SH-SY5Y (cell line): ENCODE results near the gene DNMT3A.

Source experiments
- GATA2 ChIP-seq: IDR thresholded peaks from 2 replicates; pipeline ENCODE4 v1.6.1; 2011; ENCODE audit warnings: mild to moderate bottlenecking, low read depth, low read length
- GATA3 ChIP-seq: IDR thresholded peaks from 2 replicates; pipeline ENCODE4 v1.6.1; 2011; ENCODE audit warnings: low read depth, mild to moderate bottlenecking, low read length, moderate library complexity

- TF ChIP-seq GATA2 (no peak), GATA3 (no peak)
Observed at GRCh38 chr2:25385910-25386309, 44.2 kb upstream of the DNMT3A start.
